NCI-H2081 treated with DMSO at 0.1 percent for 48 hours (cell line): ENCODE results near the gene THBD.

Source experiments
- DNase-seq: peaks from one replicate; lab custom pipeline; 2025; lab: John Stamatoyannopoulos, UW

Gene THBD

GRCh38 chr20:23084845-23085365 is 35.4 kb upstream of the THBD start:
- DNase-seq: no peak

- no peak for DNase-seq
These were observed 34.9 kb upstream of the THBD start for GRCh38 chr20:23084282-23084844.

- DNase-seq: no peak
These were observed 34.2 kb upstream of the THBD start for GRCh38 chr20:23083553-23084220.

GRCh38 chr20:23082846-23083552 is 33.5 kb upstream of the THBD start:
- DNase-seq: no peak

- DNase-seq: no peak
These were observed 31.9 kb upstream of the THBD start for GRCh38 chr20:23081263-23081819.

GRCh38 chr20:23080521-23080920 is 31.0 kb upstream of the THBD start:
- no peak for DNase-seq

GRCh38 chr20:23079926-23080325 is 30.5 kb upstream of the THBD start:
- no peak for DNase-seq

GRCh38 chr20:23079016-23079351 is 29.5 kb upstream of the THBD start:
- DNase-seq: no peak

- DNase-seq: peak; percentile 72
These were observed 29.0 kb upstream of the THBD start for GRCh38 chr20:23078351-23079015.

- no peak for DNase-seq
These were observed 27.8 kb upstream of the THBD start for GRCh38 chr20:23077277-23077676.

- no peak for DNase-seq
These were observed 24.6 kb upstream of the THBD start for GRCh38 chr20:23074052-23074451.

GRCh38 chr20:23072892-23073586 is 23.6 kb upstream of the THBD start:
- no peak for DNase-seq

GRCh38 chr20:23071996-23072395 is 22.5 kb upstream of the THBD start:
- no peak for DNase-seq

GRCh38 chr20:23071398-23071797 is 21.9 kb upstream of the THBD start:
- DNase-seq: no peak

GRCh38 chr20:23069108-23069507 is 19.6 kb upstream of the THBD start:
- DNase-seq: no peak

GRCh38 chr20:23068283-23068682 is 18.8 kb upstream of the THBD start:
- DNase-seq: no peak

- no peak for DNase-seq
These were observed 17.3 kb upstream of the THBD start for GRCh38 chr20:23066772-23067171.

- DNase-seq: no peak
These were observed 16.1 kb upstream of the THBD start for GRCh38 chr20:23065266-23066201.

GRCh38 chr20:23063581-23063980 is 14.1 kb upstream of the THBD start:
- DNase-seq: no peak

GRCh38 chr20:23063168-23063567 is 13.7 kb upstream of the THBD start:
- DNase-seq: no peak

GRCh38 chr20:23062632-23063031 is 13.2 kb upstream of the THBD start:
- DNase-seq: no peak
